Activated CD8-positive, alpha-beta memory T cell treated with anti-CD3 and anti-CD28 coated beads for 36 hours (primary cell): ENCODE results near the gene HOGA1. TPM values are rescaled to one million over a fixed set of nuclear protein-coding genes. Genes with fewer than 3 reads are reported as not detected.
"Not testable (repeated sequence)": the region's sequence is repeated elsewhere in the genome, so short reads cannot be mapped to it uniquely, and the experiment has no call there.

Source experiments
- CTCF ChIA-PET: fragments of 350-600 bp; sonication (Branson Sonifier 250); formaldehyde crosslinking; loops from one replicate; lab custom pipeline; 2021; ENCODE audit warnings: antibody characterized with exemption; lab: Charles Lee
- POLR2A ChIA-PET: fragments of 350-600 bp; sonication (Branson Sonifier 250); formaldehyde crosslinking; loops from one replicate; lab custom pipeline; 2021; ENCODE audit warnings: antibody characterized with exemption; lab: Charles Lee
- total RNA-seq, 2 experiments: library from RNA; stranded (reverse); gene quantifications; one replicate each; pipeline ENCODE4 v1.2.3, GENCODE V29; 2021

Gene HOGA1
- total RNA-seq, 2 experiments from 2014 or later, result not detected

DNA sequence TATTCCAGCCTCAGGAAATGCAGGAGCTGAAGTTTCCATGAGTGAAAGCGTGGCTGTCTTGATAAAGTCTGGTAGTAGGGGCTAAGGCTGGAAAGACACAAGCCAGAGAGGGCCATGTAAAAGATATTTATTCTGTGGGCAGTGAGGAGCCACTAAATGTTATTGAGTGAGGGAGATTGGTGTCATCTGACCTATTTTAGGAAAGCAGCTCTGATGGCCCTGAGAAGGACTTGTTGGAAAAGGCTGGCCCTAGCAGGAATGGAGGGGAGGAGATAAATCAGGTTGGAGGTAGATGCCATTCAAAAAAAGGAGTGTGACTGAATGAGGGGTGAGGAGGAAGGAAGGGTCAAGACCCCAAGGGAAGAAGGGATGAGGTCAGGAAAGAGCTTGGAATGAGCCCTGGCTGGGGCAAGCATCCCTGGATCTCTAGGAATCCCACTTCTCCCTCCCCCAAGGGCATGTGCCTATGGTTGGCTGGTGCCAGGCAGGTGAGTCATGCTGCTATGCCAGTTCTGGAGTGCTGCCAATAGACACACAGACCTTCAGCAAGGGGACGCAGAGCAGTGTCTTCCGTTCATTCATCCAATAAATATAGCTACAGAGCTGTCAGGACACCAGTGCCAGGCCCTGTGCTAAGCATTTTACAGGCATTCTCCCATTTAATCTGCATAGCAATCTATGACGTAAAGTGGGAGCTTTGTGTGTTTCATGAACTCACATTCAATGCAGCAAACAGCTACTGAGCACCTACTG lies 9.6 kb upstream of the HOGA1 start:
- CTCF ChIA-PET, result interaction anchor here (1.3 kb wide), 1 partner anchor 120 kb away, joined by 3 read pairs; no protein-coding TSS in a partner anchor
- POLR2A ChIA-PET, result no interaction called here

DNA sequence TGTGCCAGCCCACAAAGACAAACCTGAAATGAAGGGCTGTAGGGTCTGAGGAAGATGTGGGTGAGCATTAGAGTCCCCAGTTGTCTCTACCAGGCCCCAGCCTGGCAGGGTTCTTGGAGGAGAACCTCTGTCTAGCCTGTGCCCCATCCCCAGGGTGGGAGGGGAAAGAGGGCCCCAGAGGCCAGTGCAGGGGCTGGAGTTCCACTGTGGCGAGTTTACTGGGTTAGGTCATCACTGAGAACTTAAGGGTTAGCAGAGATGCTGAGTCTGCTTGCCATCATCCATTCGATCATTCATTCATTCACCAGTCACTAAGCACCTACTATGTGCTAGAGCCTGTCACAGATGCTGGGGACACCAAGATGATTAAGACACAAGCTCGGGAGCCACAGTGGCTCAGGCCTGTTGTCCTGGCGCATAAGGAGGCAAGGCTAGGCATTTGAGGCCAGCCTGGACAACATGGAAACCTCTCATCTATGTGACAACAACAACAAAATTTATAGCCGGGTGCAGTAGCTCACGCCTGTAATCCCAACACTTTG lies 9.0 kb upstream of the HOGA1 start:
- POLR2A ChIA-PET, result no interaction called here
- CTCF ChIA-PET, result interaction anchor here (0.6 to 1.4 kb wide), 2 partner anchors 78 to 127 kb away, joined by 3 read pairs; no protein-coding TSS in a partner anchor

DNA sequence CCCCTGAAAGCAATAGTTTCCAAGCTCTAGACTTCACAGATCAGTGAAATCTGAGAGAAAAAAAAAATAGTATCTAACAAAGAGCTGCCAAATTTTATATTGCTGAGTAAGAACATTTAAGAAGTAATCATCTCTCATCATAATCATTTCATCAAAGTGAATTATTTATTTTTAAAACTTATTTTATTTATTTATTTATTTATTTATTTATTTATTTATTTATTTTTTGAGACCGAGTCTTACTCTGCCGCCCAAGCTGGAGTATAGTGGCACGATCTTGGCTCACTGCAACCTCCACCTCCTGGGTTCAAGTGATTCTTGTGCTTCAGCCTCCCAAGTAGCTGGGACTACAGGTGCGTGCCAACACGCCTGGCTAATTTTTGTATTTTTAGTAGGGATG lies 7.7 kb upstream of the HOGA1 start:
- CTCF ChIA-PET, result interaction anchor here (0.6 to 1.4 kb wide), 2 partner anchors 125 to 272 kb away, joined by 3 read pairs; no protein-coding TSS in a partner anchor
- POLR2A ChIA-PET, result not testable (repeated sequence)

DNA sequence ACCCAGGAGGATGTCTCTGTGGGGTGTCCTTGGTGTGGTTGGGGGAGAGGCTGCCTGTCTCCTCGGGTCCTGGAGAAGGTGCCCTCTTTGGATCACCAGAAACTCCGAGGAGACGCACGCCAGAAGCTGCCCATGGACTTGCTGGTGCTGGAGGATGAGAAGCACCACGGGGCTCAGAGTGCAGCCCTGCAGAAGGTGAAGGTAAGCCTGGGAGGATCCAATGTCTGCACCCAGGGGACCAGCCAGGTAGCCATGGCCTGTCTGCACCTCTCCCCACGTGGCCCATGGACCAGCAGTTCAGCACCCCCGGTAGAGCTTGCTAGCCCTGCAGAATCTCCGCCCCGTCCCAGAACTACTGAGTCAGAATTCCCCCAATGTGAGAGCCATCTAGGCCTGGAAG lies 6.5 kb upstream of the HOGA1 start:
- CTCF ChIA-PET, result no interaction called here
- POLR2A ChIA-PET, result no interaction called here

DNA sequence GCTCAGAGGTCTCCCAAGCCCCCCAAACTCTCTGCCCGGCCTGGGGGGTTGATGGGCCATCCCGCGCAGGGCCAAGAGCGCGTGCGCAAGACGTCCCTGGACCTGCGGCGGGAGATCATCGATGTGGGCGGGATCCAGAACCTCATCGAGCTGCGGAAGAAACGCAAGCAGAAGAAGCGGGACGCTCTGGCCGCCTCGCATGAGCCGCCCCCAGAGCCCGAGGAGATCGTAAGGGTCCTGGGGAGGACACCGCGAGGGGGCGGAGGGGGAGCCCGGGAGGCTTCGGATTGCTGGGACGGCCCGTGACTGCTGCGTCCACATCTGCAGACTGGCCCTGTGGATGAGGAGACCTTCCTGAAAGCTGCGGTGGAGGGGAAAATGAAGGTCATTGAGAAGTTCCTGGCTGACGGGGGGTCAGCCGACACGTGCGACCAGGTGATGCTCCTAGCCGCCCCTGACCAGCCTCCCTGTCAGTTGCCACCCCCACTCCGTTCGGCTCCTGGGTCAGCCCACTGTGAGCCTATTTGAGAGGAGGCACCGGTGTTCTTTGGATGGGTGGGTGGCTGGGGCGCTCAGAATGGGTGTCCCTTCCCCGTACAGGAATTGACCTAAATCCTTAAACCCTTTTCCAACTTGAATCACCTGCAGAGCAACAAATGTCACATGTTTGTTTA lies 5.9 kb upstream of the HOGA1 start:
- ChIA-PET CTCF (no interaction called here), POLR2A (no interaction called here)

DNA sequence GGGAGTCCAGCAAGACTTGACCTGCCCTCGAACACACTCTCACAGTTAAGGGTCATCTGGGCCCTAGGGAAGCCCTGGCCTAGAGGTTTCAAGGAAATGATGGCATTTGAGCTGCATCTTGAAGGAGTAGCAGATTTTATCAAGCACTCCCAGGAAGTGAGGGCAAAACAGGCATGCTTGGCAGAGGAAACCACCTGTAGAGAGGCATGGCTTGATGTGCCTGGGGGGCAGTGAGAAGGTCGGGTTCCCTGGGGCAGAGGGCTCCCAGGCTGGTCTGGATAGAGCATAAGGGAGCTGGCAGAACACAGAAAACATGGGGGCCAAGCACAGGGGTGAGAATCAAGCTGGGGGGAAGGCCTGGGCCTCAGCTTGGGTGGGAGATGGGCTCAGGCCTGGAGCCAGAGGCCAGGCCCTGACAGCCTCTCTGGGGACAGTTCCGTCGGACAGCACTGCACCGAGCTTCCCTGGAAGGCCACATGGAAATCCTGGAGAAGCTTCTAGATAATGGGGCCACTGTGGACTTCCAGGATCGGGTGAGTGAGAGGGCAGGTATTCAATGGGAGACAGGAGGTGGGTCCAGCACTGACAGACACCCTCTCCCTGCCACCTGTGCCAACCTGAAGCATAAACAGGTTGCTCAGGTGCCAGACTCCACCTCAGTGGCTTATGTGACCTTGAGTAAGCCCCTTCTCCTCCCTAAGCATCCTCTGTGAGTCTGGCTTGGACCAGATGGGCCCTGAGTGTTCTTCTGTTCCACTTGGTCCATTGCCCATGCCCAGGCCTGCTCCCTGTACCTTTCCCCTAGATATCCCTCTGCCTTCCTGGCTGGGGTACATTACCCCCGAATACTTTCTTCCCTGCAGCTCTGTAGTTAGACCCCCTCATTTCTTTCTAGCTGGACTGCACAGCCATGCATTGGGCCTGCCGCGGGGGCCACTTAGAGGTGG lies 3.5 kb upstream of the HOGA1 start:
- ChIA-PET POLR2A (no interaction called here), CTCF (interaction anchor here (2.1 kb wide), 1 partner anchor 9 kb away, joined by 7 read pairs; the partner anchor contains the start of gene ANKRD2)

DNA sequence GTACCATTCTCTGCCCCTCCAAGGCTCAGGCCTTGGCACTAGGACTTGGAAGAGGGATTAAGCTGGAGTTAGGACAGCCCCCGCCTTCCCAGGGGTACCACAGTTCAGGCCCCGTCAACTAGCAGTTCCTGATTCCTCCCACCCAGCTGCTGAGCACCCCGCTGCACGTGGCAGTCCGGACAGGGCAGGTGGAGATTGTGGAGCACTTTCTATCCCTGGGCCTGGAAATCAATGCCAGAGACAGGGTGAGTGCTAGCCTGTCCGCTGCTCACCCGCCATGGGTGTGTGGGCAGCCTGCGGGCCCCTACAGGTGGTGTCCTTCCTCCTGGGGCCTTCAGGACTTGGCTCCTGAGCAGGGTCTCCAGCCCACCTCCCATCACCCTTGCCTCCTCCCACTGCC lies 2.0 kb upstream of the HOGA1 start:
- ChIA-PET POLR2A (no interaction called here), CTCF (interaction anchor here (2.1 kb wide), 1 partner anchor 10 kb away, joined by 7 read pairs; the partner anchor contains the start of gene ANKRD2)

DNA sequence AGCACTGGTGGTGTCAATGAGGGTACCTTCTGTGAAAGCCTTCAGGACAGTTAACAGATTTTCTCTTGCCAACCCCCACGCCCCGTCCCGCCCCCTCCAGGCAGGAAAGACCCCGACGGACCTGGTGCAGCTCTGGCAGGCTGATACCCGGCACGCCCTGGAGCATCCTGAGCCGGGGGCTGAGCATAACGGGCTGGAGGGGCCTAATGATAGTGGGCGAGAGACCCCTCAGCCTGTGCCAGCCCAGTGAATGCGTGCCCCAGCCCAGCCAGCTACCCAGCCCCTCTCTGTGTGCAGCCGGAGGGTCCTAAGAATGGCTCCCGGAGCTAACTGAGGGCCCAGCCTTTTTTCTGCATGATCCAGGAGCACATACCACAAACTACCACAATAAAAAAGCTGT lies 713 bp upstream of the HOGA1 start:
- POLR2A ChIA-PET, result no interaction called here
- CTCF ChIA-PET, result interaction anchor here (1.1 kb wide), 1 partner anchor 22 kb away, joined by 4 read pairs; no protein-coding TSS in a partner anchor

DNA sequence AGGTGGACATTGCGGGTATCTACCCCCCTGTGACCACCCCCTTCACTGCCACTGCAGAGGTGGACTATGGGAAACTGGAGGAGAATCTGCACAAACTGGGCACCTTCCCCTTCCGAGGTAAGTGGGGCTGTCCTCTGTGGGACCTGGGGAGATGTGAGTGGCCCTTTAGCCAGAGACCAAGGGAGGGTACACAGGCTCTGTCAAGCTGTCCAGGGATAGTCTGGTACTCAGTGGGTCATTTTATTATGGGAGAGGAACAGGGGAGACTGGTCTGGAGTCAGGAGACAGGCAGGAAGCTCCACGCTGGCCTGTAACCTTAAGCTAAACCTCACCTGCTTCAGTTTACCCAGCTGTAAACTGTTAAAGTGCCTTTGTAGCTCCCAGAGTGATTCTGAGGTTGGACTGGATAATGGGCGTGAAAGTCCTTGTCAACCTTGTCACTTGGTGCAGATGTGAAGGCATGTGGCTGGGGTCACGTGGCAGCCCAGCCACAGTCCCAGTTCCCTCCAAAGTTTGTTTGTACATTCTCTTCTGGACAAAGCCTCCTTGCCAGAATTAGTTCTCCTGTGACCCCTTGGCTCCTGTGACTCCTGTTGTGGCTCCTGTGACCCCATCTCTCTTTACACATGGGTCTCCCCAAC lies 729 bp downstream of the HOGA1 start:
- ChIA-PET POLR2A (no interaction called here), CTCF (no interaction called here)

DNA sequence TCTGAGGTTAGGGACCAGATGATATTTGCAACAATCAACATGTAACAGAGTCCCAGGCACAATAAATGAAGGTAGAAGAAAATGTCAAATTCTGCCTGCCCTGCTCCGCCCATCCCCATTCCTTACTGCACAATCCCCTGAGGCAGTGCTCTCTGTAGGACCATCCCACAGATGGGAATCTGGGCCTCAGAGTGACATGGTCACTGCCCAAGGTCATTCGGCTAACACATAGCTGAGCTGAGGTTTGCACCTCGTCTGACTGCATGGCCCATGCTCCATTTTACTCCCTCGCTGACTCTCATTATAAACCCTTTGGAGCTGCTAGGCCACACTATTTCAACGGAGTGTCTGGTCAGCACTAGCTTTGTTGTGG lies 1.2 kb downstream of the HOGA1 start:
- ChIA-PET CTCF (no interaction called here), POLR2A (no interaction called here)

DNA sequence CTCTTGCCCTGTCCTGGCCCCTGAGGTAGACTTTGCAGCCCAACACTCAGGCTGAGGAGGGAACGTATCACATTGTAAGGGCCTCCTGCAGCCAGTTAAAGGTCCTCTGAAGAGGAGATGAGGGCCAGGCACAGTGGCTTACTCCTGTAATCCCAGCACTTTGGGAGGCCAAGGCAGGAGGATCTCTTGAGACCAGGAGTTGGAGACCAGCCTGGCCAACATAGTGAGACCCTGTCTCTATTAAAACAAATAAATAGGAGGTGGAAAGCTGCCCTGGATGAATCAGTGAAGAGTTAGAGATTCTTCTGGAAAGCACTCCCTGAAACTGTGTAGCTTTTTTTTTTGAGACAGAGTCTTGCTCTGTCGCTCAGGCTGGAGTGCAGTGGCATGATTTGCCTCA lies 3.0 kb downstream of the HOGA1 start:
- ChIA-PET CTCF (no interaction called here), POLR2A (no interaction called here)

DNA sequence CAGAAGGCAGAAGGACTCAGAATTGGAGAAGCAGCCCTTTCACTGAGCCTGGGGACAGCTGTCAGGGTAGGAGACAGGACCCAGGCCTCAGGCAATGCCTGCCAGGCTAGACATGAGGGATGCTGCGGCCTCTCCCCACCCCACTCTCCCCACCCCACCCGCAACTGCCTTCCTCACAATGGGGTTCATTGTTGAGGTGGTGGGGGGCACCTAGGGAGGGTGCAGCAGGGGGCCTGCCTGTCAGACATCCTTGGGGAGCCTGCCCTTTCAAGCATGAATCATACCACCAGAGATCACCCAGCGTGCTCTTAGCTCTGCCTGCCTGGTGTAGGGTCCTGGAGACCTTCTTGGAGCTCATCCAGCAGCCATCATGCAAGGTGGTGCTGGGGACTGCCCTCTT lies 5.3 kb downstream of the HOGA1 start, which contains the start of gene C10orf62:
Gene C10orf62, plus strand, starts transcription at position 243 of the 400 bp plus-strand sequence. CDS start 177 bp downstream, outside the sequence.
- POLR2A ChIA-PET, result interaction anchor here (0.6 kb wide), 1 partner anchor 99 kb away, joined by 3 read pairs; no protein-coding TSS in a partner anchor
- CTCF ChIA-PET, result no interaction called here

DNA sequence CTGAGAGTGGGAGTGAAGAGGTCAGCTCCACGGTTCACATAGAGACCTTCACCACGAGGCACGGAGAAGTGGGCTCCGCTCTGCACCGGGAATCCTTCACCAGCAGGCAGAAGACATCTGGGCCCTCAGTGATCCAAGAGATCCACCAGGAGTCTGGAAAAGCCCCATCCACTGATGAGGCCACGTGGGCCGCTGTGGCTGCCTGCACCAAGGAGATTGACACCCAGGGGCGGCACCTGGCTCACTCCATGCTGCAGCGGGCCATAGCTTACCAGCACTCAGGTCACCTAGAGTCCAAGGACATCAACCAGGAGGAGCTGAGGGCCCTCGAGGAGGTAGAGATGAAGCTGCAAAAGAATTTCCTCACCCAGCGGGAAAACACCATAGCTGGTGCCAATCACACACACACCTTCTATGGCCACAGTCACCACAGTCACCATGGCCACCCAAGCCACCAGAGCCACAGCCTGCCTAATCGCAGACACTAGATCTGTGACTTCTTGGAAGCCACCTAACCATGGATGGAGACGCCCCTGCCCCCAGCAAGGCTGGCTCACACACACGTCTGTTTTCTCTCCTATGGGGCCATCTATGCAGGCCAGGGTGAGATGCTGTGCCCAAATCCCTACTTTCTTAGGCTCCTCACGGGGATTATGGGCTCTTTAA lies 6.0 kb downstream of the HOGA1 start:
- ChIA-PET POLR2A (interaction anchor here (0.6 kb wide), 1 partner anchor 98 kb away, joined by 3 read pairs; no protein-coding TSS in a partner anchor), CTCF (no interaction called here)

DNA sequence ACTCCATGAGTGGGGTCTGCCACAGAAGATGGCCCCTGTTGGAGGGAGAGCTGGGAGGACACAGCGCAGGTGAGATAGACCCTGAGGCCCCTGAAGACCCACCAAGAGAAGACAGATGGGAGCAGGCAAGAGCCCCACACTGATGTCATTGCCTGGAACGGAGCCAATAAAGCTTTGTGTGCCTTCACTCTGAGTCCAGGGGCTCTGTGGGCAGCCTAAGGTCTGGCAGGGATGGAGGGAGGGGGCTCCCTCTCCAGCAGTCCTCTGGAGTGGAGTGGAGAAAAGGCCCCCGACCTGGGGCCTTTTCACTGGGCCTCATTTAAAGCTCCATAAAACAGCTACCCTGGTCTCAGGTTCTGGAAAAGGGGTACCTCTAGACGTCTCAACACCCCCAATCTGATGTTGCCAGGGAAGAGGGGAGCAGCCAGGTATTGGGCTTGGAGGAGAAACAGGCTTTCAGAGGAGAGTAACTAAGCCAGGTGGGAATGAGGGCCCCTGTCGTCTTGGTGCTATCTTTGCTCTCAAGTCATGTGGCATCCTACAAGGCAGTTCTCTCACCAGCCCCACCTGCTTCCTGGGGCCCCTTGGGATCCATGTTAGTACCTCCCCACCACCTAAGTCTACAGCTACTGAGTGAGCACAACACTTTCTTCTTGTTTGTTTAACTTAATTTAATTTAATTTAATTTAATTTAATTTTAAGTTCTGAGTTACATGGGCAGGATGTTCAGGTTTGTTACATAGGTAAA lies 6.7 kb downstream of the HOGA1 start:
- POLR2A ChIA-PET, result interaction anchor here (0.6 kb wide), 1 partner anchor 902 kb away, joined by 3 read pairs; no protein-coding TSS in a partner anchor

DNA sequence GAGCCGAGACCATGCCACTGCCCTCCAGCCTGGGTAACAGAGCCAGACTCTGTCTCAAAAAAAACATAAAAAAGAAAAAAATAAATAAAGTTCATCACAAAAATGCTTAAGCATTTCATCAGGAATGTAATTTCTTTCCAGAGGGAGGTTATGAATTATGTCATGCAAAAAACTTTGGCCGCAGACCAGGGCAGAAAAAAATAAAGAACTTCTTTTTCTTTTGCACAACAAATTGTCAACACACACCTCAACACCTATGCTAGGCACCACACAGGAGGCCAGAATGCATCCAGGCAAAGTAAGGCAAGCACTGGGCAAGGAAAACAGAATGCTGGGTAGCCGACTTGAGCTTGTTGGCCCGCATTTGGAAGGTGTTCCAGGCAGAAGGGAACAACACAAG lies 9.2 kb downstream of the HOGA1 start:
- ChIA-PET CTCF (interaction anchor here (1.0 kb wide), 1 partner anchor 15 kb away, joined by 3 read pairs; no protein-coding TSS in a partner anchor), POLR2A (no interaction called here)

More for the DNA sequence above, 6.7 kb downstream of the HOGA1 start:
- CTCF ChIA-PET, result interaction anchor here (0.6 kb wide), 1 partner anchor 9 kb away, joined by 3 read pairs; no protein-coding TSS in a partner anchor

DNA sequence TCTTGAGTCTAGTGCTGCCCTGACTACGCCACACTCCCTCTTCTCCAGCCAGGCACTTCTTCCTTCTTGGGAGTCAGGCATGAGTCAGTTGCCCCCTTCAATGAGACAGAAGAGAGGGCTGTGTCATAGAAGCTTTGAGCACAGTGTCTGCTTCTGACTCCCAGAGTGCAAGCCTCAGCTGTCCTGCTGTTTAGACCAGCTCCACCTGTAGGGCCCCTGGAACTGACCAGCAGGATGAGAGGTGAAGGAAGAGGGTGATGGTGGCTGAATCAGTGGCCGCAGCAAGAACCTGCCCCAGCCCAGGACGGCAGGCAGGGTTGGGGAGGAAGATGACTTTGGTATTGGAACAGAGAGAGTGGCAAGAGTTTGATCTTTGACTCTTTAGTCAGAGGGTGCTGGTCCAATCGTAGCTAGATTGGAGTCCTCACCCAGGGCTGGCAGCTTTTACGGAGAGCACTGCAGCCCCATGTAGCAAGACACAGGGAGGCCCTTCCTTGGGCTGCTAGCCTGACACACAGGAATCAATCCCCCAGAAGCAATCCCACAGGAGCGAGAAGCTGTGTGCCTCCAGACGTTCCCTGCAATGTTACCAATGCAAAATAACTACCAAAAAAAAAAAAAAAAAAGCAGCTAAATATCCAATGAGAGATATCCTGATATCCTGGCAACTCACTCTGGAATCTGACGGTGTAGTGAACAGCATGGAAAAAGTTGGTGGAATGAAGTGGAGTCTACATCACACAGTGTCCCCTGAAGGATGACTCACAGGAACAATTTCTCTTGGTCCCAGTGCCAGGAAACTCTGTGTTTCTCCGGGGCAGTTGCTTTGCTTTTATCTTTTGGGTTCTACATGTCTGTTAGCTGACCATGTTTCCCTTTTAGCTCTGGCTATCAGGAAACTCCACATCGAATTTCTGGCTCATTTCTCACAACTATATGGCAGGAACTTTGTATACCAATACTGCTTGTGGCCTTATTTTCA lies 12.2 kb downstream of the HOGA1 start:
- ChIA-PET CTCF (interaction anchor here (0.6 to 1.0 kb wide), 4 partner anchors 14 to 196 kb away, joined by 3 read pairs; no protein-coding TSS in a partner anchor), POLR2A (interaction anchor here (0.6 kb wide), 1 partner anchor 1143 kb away, joined by 3 read pairs; no protein-coding TSS in a partner anchor)
